Stimulated activated CD4-positive, alpha-beta T cell treated with anti-CD3 and anti-CD28 coated beads, Interleukin-4, amount 100 ng/mL, for 1 hour (primary cell): ENCODE measurements around the gene MYBPC1.
"Not testable (repeated sequence)": the region's sequence is repeated elsewhere in the genome, so short reads cannot be mapped to it uniquely, and the experiment has no call there.

Experiments used
- DNase-seq: peaks from one replicate; pipeline ENCODE4 v3.0.0-alpha.2; 2020

The MYBPC1 gene

DNA sequence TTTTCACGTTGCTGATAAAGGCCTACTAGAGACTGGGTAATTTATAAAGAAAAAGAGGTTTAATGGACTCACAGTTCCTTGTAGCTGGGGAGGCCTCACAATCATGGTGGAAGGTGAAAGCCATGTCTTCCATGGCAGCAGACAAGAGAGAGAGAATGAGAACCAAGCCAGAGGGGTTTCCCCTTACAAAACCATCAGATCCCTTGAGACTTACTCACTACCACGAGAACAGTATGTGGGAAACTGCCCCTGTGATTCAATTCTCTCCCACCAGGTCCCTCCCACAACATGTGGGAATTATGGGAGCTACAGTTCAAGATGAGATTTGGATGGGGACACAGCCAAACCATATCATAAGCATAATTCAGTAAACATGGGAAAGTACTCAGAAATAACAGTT, 65.9 kb downstream of the MYBPC1 start:
- not testable (repeated sequence) for DNase-seq

DNA sequence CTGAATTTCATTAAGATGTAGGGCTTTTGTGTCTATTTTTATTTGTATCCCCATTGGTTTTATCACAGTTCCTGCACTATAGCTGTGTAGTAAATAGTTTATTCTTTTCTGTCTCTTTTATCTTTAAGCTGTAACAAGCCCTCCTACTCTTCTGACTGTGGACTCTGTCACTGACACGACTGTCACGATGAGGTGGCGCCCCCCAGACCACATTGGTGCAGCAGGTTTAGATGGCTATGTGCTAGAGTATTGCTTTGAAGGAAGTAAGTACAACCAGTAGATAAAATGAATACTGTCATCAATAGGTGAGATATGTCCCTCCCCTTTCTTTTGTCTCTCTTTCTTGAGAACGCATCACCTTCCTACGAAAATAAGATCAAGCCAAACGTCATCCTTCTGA, 68.5 kb downstream of the MYBPC1 start:
- DNase-seq: no peak

DNA sequence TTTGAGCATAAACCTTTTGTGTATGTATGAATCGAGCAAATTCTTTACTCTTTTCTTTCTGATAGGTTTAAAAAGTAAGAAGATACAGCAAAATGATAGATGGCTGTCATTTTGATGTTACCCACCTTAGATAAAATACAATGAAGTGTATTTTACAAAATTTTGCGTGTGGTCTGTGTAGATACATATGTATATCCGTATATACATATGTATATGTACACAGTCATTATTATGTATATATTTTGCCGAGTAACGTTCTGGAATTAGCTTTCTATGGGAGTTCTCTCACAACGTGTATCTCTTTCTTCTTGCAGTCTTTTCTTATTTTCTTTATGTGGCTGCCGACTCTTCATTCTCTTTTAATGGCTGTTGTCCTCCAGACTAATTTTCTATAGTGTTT, 70.2 kb downstream of the MYBPC1 start:
- no peak for DNase-seq

DNA sequence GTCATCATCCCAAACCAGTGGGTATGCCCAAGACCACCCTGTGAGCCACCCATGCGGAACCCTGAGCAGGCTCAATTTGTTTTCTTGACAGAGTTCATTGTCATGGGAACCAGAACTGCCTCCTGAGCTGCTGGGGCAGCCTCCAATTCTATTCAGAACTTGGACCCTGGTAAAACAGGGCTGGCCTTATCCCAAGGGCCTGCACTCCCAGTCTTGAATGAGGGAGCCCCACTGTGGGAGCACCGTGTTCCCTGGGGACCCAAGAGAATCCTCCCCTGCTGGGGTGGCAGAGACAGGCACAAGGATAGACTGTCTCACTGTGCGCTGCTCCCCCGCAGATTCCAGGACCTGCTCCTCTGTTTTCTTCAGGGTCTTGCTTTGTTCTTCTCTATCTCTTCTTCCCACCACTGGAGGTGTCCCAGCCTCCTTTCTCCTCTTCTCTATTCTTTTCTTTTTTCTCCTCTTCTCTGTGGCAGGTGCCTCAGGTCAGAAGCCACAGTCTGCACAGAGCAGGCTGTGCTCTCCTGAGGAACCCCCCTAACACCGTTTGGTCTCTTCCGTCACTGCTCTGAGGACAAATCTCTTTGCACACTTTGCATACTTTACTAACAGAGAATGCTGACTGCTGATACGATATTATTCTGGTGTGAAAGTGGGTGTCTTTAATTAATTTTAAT, 71.4 kb downstream of the MYBPC1 start:
- DNase-seq: no peak

DNA sequence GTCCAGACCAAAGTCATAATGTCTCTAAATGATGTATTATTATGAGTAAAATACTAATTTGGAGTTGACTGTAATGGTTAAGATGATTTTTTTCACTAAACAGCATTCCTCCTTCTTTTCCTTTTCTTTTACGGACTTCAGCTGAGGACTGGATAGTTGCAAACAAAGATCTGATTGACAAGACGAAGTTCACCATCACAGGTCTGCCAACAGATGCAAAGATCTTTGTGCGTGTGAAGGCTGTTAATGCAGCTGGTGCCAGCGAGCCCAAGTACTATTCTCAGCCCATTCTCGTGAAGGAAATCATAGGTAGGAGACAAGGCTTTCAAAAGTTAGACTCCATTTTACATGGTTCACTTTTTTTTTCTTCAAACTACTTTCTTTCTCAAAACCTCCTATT, 72.8 kb downstream of the MYBPC1 start:
- DNase-seq: no peak

DNA sequence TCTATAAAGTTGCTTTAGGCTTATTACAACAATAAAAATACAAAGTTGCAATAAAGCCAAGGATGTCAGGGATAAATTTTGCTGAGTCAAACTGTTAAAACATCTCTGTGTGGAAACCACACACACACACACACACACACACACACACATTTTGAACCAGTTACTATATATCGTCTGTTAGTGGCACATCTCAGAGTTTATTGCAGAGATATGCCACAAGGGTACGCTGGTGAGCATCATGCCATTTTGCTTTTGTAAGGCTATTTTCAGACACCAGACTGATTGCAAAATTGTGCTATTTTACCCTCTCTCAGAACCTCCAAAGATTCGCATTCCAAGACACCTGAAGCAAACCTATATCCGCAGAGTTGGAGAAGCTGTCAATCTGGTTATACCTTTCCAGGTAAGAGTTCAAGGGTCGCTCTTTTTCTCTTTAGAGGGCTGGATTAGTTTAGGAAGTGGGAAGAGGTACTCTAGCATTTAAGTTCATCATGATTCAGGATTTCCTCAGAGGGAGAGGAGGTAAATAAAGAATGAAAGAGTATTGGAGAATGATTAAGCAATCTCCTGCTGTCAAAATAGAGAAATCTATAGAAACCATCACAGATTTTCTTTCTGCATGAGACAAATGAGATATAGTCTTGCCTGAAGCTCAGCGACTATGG, 75.4 kb downstream of the MYBPC1 start:
- DNase-seq: no peak

DNA sequence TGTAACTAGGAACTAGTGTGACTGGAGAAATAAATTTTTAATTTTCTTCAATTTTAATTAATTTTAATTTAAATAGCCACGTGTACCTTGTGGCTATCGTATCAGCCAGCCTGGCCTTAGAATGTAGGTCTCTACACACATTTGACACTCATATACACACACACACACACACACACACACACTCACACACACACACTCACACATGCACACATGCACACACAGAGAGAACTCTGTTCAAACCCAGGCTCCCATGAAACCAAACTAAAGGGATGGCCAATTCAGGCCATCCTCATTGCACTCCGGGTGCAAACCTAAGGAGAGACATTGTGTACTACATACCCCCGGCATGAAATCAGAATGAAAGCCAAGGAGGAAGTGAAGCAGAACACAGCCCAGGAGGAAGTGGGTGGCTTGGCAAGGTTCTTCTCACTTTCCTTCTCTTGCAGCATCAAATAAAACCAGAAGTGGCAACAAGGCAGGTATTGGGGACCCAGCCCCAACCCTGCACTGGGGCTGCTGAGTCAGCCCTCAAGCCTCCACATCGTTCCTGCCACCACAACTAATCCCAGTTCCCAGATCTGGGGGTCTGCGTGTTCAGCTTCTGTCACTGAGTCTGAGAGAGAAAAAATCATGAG, 76.5 kb downstream of the MYBPC1 start:
- peak; percentile 6 for DNase-seq

DNA sequence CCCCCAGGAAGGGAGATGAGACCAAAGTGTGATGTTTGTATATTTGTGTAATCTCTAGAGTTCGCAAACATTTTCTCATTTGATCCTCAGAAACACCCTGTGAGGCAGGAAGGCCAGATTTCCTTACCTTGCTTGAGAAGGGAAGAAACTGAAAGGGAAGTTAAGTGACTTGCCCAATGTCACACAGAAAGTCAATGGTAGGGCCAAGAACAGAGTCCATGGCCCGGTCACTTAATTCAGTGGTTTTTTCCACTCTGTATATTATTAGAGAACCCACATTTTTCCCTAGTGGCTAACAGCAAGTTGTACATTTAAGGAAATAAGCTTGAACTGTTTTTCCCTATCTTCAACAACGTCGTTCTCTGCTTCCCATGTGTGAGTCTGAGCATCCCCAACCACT, 77.1 kb downstream of the MYBPC1 start:
- no peak for DNase-seq

DNA sequence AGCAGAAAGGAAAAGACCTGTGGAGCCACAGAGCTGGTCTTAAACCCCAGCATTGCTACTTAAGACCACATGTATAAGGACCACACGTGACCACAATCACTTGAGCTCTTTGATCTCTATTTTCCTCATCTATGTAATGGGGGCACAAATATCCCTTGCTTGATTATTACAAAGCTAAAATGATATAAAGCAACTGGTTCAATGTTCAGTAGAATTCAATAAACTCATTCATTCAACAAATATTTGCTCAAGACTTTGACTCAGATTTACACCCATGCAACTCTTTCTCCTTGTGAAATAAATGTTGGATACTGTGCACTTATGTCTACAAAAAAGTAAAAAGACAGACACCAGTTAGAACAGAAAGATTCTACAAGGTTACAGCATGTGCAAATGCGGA, 80.8 kb downstream of the MYBPC1 start:
- DNase-seq: no peak

DNA sequence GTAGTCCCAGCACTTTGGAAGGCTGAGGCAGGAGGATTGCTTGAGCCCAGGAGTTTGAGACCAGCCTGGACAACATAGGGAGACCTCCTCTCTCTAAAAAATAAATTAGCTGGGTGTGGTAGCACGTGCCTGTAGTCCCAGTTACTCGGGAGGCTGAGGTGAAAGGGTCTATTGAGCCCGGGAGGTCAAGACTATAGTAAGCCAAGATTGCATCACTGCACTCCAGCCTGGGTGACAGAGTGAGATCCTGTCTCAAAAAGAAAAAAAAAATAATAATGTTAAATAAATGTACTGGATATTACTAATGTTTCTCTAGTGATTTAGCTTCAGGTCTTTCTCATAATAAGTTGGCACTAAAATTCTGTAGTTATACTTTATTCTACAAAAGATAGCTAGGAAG, 81.7 kb downstream of the MYBPC1 start:
- not testable (repeated sequence) for DNase-seq

DNA sequence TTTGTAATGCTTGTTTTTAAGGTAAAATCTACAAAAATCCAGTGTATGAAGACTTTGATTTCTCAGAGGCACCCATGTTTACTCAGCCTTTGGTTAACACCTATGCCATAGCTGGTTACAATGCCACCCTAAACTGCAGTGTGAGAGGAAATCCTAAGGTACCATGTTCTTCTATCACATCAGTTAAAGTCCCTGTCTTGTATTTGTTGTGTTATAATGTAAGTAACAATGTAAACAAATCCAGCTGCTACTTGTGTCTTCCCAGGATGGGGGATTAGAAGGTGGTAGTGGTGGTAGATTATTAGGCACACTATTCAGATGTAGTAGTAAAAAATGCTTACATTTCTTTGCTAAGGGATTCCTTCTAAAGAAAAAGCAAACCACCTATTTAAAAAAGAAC, 83.3 kb downstream of the MYBPC1 start:
- no peak for DNase-seq

DNA sequence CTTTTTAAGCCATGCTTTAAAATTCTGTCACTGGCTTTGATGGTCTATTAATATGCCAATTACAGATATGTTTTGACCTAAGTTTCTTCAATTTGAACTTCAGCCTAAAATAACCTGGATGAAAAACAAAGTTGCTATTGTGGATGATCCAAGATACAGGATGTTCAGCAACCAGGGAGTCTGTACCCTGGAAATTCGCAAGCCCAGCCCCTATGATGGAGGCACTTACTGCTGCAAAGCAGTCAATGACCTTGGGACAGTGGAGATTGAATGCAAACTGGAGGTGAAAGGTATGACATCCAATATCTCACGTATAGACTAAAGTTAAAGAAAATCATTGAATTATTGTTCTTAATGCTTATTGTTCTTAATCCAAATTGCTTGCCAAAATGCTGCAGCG, 85.5 kb downstream of the MYBPC1 start:
- DNase-seq: no peak

DNA sequence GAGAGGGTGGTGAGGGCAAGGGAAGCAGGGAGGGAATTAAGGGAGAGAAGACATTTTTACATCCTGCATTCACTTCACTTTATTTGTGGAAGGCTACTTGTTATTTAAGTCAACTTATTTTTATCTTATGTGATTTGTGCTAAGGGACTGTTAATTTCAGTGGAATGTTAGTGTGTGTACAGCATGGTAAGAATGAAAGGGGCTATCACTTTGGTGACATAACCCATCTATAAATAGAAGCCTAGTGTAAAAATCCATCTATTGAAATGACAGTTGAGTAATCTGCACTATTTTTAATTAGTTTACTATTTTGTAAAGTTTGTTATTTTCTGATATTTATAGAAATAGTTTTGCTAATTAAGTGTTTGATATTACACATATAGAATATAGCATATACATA, 85.9 kb downstream of the MYBPC1 start:
- no peak for DNase-seq

DNA sequence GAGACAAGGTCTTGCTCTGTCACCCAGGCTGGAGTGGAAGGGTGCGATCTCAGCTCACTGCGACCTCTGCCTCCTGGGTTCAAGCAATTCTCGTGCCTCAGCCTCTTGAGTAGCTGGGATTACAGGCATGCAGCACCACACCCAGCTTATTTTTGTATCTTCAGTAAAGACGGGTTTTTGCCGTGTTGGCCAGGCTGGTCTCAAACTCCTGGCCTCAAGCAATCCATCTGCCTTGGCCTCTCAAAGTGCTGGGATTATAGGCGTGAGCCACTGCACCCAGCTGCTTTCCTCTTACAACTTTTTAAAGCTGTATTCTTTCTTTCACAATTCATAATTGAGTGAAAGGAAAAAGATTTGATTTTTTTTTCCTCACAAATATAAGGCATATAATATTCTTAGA, 86.9 kb downstream of the MYBPC1 start:
- DNase-seq: not testable (repeated sequence)

DNA sequence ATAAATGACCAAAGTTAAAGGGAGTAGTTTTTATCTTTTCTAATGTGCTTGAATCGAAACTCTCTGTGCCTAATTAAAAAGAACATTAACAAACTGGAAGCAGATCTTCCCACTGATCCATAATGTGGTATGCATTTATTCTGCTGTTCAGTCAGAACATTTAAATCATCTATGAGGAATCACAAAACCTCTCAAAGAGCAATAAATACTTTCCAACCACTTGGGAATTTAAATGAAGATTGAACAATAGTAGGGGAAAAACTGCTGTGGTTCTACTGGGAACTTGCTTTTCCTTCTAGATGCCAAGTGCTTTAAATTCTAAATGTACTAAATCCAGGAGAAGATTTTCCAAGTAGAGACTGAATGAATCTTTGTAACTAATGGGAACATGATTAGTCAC, 90.3 kb downstream of the MYBPC1 start:
- no peak for DNase-seq

DNA sequence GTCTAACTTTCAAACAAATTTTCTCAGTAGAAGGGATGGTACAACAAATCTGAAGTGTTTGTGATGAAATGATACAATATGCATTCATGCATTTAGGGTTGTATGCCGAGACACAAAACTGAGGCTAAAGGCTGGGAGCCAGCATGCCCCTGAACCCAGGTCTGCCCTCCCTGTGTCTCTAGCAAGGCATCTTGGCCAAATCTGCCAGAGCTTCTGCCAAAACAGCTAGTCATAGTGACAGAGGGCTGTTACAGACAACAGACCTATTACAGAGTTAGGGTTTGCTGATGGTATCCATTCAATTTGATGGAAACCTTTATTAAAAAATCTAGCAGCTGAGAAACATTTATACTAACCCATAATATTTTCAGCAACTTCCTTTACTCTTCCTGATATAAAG, 91.4 kb downstream of the MYBPC1 start:
- no peak for DNase-seq

DNA sequence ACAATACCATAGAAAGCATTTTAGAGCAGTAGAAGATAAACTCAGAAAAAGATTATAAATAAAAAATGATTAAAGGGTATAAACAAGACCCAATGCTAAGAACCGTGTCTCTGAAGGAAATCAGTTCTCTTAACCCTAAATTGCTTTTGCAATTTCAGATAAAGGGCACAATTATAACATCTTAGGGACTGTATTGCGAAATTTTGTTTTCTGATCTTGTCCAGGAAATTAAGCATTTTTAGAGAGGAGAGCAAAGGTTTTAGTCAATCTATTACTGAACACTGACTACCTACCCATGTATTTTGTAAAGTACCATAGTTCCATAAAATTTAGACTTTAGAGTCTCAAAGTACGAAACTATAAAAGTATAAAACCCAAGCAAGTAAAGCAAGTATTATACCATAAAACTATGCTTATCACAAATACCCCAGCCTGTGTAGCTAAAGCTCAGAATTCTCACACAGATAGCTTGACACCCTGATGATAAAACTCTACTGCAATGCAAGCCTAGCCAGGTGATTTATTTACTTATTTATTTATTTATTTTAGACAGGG, 95.8 kb downstream of the MYBPC1 start:
- DNase-seq: no peak

DNA sequence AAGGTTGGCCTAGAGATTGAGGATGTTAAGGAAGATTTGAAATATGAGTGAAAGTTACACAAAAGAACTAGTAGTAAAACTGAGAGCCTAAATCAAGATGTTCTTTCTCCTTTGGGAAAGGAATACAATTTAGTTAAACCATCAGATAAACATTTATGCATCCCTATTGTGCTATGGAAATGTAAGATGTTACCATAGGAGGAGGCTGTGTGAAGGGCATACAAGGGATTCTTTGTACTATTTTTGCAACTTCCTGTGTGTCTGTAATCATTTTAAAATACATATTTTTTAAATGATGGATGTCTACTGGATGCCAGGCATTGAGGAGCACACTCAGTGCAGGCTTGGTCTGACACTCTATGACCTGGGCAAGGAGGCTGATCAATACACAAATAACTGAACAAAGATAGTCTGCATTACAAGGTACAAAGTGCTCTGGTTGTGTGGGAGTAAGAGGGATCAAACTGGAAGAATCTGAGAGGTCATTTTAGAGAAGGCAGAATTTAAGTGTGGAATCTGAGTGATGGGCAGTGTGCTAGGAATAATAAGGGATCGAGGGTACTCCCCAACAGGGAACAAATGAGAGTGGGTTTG, 96.8 kb downstream of the MYBPC1 start:
- no peak for DNase-seq

DNA sequence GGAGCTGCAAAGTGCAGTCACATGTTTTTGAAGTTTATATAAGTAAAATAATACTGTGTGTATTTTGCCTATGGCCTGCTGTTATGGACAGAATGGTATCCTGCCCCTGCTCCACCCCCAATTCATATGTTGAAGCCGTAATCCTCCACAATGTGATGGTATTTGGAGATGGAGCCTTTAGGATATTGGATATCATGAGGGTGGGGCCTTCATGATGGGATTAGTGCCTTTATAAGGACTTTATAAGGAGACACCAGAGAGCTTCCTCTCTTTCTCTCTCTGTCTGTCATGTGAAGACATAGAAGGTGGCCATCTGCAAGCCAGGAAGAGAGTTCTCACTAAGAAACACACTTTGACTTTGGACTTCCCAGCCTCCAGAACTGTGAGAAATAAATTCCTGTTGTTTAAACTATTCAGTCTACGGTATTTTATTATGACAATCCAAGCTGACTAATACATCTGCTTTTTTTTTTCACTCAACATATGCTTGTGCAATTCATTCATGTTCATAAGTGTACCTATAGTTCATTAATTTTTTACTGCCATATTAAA, 99.6 kb downstream of the MYBPC1 start:
- no peak for DNase-seq

DNA sequence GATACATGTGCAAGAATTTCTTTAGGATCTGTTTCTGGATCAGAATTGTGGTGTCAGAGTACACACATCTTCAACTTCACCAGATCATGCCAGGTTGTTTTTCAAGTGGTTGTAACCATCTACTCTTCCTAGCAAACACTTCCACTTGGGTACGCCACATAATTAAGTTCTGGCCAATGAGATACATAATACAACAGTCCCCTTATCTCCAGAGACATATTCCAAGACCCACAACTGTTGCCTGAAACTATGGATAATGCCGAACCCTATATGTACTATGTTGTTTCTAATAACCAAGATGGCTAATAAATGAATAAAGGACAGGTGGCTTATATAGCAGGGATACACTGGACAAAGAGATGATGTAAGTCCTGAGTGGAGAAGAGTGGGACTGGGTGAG, 100.2 kb downstream of the MYBPC1 start:
- DNase-seq: no peak

DNA sequence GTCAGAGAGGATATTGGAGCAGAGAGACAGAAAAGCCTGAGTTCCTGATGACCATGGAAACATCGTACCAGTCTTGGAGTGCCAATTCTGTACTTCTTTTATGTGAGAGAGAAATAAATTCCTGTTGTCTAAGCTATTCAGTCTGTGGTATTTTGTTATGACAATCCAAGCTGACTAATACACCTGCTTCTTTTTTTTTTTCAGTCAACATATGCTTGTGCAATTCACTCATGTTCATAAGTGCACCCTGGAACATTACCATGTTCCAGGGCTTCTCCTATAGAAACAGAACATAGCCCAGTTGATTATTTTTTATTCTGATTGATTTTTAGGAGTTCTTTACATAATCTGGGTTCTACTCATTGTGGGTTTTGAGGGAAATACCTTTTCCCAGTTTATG, 100.9 kb downstream of the MYBPC1 start:
- no peak for DNase-seq

DNA sequence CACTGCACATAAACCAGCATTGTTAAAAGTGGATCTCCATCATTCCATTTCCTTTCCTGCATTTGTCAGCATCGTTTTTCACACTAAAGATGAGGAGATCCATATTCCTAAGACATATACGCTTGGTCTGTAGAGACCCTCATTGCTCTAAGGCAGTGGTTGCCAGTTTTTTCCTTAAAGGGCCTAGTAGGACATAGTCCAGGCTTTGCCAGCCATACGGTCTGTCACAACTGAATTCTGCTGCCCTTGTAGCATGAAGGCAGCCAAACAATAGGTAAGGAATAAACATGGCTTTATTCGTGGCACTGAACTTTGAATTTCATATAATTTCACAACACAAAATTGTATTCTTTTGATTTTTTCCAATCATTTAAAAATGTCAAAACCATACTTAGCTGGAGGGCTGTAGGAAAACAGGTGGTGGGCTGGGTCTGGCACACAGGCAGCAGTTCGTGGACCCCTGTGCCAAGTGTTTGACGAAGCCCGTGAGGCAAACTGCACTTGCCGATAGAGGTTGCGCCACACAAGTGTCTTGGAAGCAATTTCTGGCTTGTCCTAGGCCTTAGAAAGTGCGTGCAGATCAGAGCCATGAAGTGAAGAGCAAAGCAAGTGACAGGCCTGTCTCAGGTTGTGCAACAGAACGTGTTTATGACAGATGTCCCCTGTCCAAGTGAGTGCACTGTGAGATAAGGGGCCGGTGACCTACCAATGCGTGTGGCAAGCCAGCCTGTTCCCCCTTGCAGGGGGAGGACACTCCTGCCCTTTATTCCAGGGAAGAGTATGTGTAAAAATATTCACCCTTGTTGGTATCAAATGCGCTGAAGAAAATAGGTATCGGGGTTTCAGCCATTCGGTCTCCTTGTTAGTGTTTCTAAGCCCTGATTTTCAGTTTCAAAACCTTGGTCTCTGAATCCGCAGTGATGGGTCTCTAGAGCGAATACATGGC, 101.8 kb downstream of the MYBPC1 start:
- no peak for DNase-seq
